HCT116 (cell line): ENCODE data around the gene INCENP.

ENCODE experiments used
- CEBPB ChIP-seq: IDR thresholded peaks from 2 replicates; pipeline ENCODE4 v1.6.1; 2012; ENCODE audit warnings: low read depth
- EGR1 ChIP-seq: IDR thresholded peaks from 2 replicates; pipeline ENCODE4 v1.6.1; 2012; ENCODE audit warnings: low read depth
- EZH2 ChIP-seq: fragments of 200-600 bp; sonication (generic); IDR thresholded peaks from 2 replicates; pipeline ENCODE4 v1.6.1; 2017; ENCODE audit warnings: antibody characterized with exemption, mixed run types
- EZH2phosphoT487 ChIP-seq: fragments of 200-600 bp; IDR thresholded peaks from 2 replicates; pipeline ENCODE4 v1.6.1; 2018; ENCODE audit warnings: antibody characterized with exemption, borderline replicate concordance
- POLR2AphosphoS5 ChIP-seq: IDR thresholded peaks from 2 replicates; pipeline ENCODE4 v1.6.1; 2011; ENCODE audit warnings: mild to moderate bottlenecking, low read depth, low read length, moderate library complexity
- SP1 ChIP-seq: IDR thresholded peaks from 2 replicates; pipeline ENCODE4 v1.6.1; 2012; ENCODE audit warnings: low read depth
- TCF7L2 ChIP-seq: IDR thresholded peaks from 2 replicates; pipeline ENCODE4 v1.7.0; 2011; ENCODE audit warnings: borderline replicate concordance, inconsistent platforms; ENCODE audit not compliant: insufficient read depth, insufficient read length; ENCODE audit errors: extremely low read depth
- ZFX ChIP-seq: fragments of 450-650 bp; IDR thresholded peaks from 2 replicates; pipeline ENCODE4 v1.6.1; 2017
- TF ChIP-seq, protein P1 (sequence below), 3 experiments: fragments of 200-600 bp in 1 of 3; sonication (generic) in 1 of 3; IDR thresholded peaks in 2 of 3; conservative IDR thresholded peaks in 1 of 3; 2 replicates each; pipeline ENCODE4 v1.5.1; 2012 to 2017; ENCODE audit warnings: low read depth in 2 of 3, low read length in 2 of 3, antibody characterized with exemption in 1 of 3, borderline replicate concordance in 1 of 3, control low read depth in 1 of 3, mild to moderate bottlenecking in 1 of 3, mixed read lengths in 1 of 3, mixed run types in 1 of 3, moderate library complexity in 1 of 3; ENCODE audit not compliant: insufficient read depth in 1 of 3
- TF ChIP-seq, protein P2 (sequence below): IDR thresholded peaks from 2 replicates; pipeline ENCODE4 v1.6.1; 2012

DNA sequence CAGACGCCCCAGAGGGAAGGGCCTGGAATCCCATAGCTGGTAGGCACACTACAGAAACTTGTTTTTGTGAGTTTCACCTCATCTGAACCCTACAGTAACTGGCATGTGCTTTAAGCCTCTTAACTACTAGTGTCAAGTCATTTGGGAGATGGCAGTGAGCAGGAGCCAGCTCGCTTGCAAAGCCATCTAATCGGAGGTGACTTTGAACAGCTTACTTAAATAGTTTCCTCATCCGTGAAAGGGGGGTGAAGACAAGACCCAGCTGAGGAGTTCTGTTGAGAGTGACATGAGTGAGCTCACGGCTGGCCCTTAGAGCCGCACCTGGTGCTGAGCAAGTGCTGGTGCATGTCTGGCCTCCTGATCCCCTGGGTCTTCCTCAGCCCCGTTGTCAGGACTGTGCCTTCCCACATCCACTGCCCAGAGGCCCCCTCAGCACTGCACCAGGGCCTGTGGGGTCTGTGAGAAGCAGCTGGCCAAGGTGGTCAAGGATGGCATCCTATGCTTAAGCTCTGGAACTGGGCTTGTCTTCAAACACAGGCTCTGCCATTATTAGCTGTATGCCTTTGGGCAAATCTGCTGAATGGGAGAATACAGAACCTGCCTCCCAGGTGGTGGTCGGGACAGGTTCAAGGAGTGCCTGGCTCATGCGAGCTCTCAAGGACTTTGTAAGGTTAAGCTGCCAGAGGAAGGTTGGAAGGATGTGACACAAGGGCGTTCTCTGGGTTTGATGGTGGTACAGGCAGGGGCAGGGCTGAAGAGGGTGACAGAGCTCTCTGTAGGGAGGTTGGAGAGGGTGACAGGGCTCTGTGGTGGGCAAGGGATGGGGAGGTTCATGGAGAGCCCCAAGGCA is 27.3 kb downstream of the INCENP start:
- TF ChIP-seq, protein P1, sequence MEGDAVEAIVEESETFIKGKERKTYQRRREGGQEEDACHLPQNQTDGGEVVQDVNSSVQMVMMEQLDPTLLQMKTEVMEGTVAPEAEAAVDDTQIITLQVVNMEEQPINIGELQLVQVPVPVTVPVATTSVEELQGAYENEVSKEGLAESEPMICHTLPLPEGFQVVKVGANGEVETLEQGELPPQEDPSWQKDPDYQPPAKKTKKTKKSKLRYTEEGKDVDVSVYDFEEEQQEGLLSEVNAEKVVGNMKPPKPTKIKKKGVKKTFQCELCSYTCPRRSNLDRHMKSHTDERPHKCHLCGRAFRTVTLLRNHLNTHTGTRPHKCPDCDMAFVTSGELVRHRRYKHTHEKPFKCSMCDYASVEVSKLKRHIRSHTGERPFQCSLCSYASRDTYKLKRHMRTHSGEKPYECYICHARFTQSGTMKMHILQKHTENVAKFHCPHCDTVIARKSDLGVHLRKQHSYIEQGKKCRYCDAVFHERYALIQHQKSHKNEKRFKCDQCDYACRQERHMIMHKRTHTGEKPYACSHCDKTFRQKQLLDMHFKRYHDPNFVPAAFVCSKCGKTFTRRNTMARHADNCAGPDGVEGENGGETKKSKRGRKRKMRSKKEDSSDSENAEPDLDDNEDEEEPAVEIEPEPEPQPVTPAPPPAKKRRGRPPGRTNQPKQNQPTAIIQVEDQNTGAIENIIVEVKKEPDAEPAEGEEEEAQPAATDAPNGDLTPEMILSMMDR (IDR thresholded peaks at IDR 0.05 in 2 of 3, conservative IDR thresholded peaks at IDR 0.05 in 1 of 3; ENCODE audit: borderline replicate concordance in 1 of 3, insufficient read depth in 1 of 3, low read depth in 2 of 3, low read length in 2 of 3): no peak
- TF ChIP-seq POLR2AphosphoS5: no peak
- TF ChIP-seq CEBPB: no peak
- TF ChIP-seq EGR1: no peak
- no peak for TF ChIP-seq TCF7L2
- no peak for TF ChIP-seq EZH2phosphoT487
- TF ChIP-seq, protein P2, sequence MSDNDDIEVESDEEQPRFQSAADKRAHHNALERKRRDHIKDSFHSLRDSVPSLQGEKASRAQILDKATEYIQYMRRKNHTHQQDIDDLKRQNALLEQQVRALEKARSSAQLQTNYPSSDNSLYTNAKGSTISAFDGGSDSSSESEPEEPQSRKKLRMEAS: no peak
- no peak for TF ChIP-seq EZH2
- no peak for TF ChIP-seq SP1
- no peak for TF ChIP-seq ZFX
